ENCODE results near the gene ZNF611.
"Not testable (repeated sequence)": the region's sequence is repeated elsewhere in the genome, so short reads cannot be mapped to it uniquely, and the experiment has no call there.

Gene ZNF611

GRCh38 chr19:52715902-52716301, 18.9 kb downstream of the ZNF611 start:
- DNase-seq: not testable (repeated sequence)

GRCh38 chr19:52715330-52715729, 19.5 kb downstream of the ZNF611 start:
- not testable (repeated sequence) for DNase-seq

- not testable (repeated sequence) for DNase-seq
Observed at GRCh38 chr19:52713051-52713450, 21.8 kb downstream of the ZNF611 start.

GRCh38 chr19:52711661-52712060, 23.2 kb downstream of the ZNF611 start:
- not testable (repeated sequence) for DNase-seq

- DNase-seq: no peak
Observed at GRCh38 chr19:52710538-52710937, 24.3 kb downstream of the ZNF611 start.

GRCh38 chr19:52705615-52706014, 29.2 kb downstream of the ZNF611 start:
- not testable (repeated sequence) for DNase-seq

GRCh38 chr19:52703917-52704316, 30.9 kb downstream of the ZNF611 start:
- no peak for DNase-seq

GRCh38 chr19:52700673-52701072, 34.2 kb downstream of the ZNF611 start:
- DNase-seq: no peak

GRCh38 chr19:52699555-52699954, 35.3 kb downstream of the ZNF611 start:
- DNase-seq: not testable (repeated sequence)

- no peak for DNase-seq
Observed at GRCh38 chr19:52695996-52696395, 38.8 kb downstream of the ZNF611 start.

GRCh38 chr19:52694921-52695320, 39.9 kb downstream of the ZNF611 start:
- DNase-seq: no peak

- DNase-seq: not testable (repeated sequence)
Observed at GRCh38 chr19:52694281-52694680, 40.6 kb downstream of the ZNF611 start.

- DNase-seq: no peak
Observed at GRCh38 chr19:52692431-52693008, 42.3 kb downstream of the ZNF611 start.

- no peak for DNase-seq
Observed at GRCh38 chr19:52691737-52692136, 43.1 kb downstream of the ZNF611 start.

- no peak for DNase-seq
Observed at GRCh38 chr19:52691215-52691610, 43.6 kb downstream of the ZNF611 start.

GRCh38 chr19:52690369-52691214, 44.3 kb downstream of the ZNF611 start:
- peak; percentile 66 for DNase-seq

GRCh38 chr19:52689843-52690368, 44.9 kb downstream of the ZNF611 start:
- no peak for DNase-seq

GRCh38 chr19:52688925-52689796, 45.7 kb downstream of the ZNF611 start:
- DNase-seq: not testable (repeated sequence)

GRCh38 chr19:52688335-52688734, 46.5 kb downstream of the ZNF611 start:
- DNase-seq: no peak

GRCh38 chr19:52687684-52688083, 47.2 kb downstream of the ZNF611 start:
- no peak for DNase-seq

GRCh38 chr19:52685811-52686210, 49.0 kb downstream of the ZNF611 start:
- DNase-seq: no peak

GRCh38 chr19:52681216-52681615, 53.6 kb downstream of the ZNF611 start:
- DNase-seq: not testable (repeated sequence)

- DNase-seq: no peak
Observed at GRCh38 chr19:52679598-52679997, 55.2 kb downstream of the ZNF611 start.
